DMS 273 (cell line): ENCODE measurements around the gene PLA2G4B.
A peak's percentile ranks its signal among the peaks of the same experiment; 100 is the strongest.

Experiments used
- DNase-seq: peaks from one replicate; lab custom pipeline; 2025; ENCODE audit not compliant: unreplicated experiment; lab: John Stamatoyannopoulos, UW

Gene PLA2G4B

DNA sequence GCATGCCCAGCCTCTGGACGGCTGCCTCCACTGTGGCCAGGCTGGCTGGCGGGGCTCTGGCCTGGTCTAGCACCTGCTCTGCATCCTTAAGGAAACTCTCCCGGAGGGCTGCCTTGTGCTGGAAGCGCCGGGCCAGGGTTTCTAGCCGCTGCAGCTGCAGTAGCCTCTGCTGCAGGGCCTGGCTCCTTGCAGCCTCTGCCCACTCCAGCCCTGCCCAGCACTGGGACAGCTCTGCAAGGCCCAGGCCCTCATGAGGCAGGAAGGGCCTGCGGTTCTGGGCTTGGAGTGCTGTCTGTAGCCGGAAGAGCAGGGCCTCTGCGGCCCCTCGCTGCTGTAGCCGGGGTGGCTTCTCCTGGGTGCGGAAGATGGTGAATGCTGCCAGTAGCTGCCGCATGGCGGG lies 47.2 kb downstream of the PLA2G4B start:
- no peak for DNase-seq

DNA sequence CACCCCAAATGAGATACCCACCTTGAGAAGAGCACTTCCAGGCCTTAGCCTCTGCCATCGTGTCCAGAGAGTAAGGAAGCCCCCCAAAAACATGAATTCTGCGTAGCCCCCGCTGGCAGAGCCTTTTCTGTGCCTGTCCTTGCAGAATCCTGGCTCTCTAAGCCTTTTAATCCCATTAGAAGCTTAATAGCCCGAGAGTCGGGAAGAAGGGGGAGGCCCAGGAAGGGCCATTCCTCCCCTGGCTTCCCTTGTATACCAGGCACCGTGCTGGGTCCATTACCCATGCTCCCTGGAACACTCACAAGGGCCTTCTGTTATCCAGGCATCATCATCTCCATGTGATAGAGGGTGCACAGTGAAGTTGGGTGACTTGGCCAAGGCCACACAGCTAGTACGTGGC lies 48.1 kb downstream of the PLA2G4B start:
- DNase-seq: no peak

DNA sequence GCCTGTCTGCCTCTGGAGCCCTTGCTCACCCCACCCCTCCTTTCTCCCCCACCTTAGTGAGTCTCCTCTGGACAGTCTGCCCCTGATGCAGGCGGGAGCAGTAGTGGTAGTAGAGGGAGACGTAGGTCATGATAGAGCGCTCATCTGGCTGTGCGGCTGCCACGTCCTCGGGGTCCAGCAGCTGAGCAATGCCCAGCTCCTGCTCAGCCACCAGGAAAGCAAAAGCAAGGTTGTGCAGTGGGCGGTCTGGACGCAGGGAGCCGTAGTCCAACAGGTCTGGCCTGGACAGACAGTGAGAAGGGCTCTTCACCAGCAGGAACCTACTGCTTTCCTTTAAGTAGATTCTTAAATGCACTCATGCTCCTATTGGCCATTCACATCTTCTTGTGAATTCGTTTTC lies 48.5 kb downstream of the PLA2G4B start:
- DNase-seq: no peak

- DNase-seq: no peak
Observed at GRCh38 chr15:41887893-41888292, 49.2 kb downstream of the PLA2G4B start.

GRCh38 chr15:41888662-41889253 lies 50.1 kb downstream of the PLA2G4B start:
- DNase-seq: no peak

DNA sequence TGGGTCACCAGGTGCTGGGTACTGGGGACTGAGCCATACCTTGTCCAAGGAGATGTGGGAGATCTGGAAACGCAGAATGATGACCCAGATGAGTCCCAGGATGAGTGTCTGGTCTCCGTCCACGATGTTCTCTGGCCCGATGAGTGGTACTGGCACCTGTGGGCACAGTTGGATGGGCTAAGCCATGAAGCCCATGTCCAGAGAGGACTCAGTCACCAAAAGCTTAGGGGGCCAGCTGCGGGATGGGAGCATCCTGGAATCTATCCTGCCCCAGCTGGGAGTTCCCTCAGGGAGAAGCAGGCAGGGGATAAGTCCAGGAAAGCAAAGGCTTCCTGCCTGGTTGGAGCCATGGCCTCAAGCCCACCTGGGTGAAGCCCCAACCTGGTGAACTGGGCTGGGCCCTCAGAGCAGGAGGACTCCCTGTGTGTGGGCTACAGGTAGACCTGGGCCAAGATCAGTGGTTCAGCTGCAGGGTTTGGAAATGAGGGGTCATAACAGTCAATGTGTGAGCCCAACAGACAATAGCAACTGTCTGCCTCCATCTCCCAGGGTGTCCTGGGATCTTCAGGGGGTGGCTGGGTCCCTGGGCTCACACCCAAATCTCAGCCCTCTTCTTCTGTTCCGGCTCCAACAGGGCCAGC lies 51.5 kb downstream of the PLA2G4B start:
- no peak for DNase-seq

GRCh38 chr15:41891226-41891625 lies 52.6 kb downstream of the PLA2G4B start:
- DNase-seq: no peak

DNA sequence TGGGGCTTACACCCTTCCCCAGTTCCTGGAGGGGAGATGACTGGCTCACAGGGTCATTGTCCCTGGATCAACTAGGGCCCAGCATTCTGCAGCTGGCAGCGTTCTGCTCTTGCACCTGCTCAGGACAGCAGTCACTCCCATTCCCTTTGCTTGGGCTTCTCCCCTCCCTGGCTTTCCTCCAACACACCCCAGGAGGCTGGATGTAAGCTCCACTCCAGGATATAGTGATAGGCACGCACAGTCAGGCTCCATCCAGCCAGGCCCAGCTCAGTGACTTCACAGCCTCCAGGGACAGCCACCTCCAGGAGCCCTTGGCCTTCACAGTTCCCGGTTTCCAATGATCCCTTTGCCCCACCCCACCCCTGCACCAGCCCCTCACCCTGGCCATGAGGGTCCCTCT lies 53.3 kb downstream of the PLA2G4B start:
- peak; percentile 46 for DNase-seq

DNA sequence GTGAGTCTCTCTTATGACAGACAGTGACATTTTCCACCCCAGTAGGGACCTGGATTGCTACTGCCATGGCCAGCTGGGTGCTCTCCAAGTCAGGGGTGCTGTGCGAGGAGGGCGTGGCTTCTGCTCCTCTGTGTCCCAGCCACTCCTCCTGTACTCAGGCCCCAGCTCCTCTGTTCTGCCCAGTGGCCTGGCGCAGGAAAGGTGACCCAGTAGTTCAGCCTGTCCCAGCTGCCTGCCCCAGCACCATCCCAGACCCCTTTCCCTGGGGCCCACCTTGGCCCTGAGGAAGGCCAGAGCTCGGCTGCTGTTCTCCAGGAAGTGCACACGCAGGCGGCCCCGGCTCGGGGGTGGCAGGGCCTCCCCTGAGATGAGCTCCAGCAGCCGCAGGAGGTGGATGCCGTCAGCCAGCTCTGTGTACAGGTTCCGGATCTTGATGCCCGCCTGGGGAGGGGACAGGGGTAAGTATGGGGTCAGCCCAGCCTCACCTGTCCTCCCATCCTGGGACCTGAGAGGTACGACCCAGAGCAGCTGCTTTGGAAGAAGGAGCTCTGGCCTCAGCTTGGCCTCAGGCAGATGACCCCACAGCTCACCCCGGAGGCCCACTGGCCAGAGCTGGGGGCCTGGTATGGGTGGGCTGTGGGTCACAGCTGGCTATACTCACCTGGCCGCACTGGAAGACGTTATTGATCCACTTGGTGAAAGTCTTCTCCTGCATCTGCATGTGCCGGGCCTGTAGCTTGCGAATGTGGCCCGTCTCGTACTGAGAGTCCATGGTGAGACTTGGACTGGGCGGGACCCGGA lies 54.2 kb downstream of the PLA2G4B start:
- no peak for DNase-seq

DNA sequence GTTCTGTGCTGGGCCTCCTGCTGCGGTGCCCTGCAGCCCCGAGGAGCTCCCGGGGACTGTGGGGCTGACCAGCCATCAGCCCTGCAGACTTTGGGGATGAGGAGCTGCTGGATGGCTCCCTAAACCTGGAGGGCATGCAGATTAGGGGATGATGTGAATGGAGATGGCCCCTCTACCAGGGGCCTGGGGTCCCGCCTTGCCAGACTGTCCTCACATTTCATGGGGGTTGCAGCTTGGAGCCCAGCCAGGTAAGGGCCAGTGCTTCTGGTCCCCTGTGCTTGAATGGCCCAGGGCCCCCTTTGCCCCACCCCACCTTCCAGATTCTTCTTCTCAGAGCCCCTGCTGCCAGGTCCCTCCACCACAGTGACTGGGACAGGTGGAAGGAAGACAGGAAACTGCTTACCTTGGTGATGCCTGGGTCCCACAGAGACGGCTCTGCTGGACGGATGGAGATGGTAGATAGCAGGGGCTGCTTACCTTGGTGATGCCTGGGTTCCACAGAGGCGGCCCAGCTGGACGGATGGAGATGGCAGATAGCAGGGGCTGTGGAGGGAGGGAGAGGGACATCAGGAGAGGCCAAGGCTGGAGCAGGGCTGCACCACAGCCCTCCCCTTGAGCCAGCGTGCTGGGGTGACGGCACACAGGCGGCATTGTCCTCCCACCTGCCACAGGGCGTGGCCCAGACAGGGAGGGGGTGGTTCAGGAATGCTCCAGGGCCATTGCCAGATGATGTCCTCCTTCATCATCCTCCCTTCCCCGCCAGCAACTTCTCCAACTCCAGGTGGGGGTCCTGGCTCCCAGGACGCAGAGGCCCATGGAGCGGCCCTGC lies 55.0 kb downstream of the PLA2G4B start, which contains the start of gene SPTBN5:
SPTBN5 (minus strand) TSS at position 632 of the 829 bp plus-strand sequence; CDS start at position 76, 556 bp downstream.
- no peak for DNase-seq

DNA sequence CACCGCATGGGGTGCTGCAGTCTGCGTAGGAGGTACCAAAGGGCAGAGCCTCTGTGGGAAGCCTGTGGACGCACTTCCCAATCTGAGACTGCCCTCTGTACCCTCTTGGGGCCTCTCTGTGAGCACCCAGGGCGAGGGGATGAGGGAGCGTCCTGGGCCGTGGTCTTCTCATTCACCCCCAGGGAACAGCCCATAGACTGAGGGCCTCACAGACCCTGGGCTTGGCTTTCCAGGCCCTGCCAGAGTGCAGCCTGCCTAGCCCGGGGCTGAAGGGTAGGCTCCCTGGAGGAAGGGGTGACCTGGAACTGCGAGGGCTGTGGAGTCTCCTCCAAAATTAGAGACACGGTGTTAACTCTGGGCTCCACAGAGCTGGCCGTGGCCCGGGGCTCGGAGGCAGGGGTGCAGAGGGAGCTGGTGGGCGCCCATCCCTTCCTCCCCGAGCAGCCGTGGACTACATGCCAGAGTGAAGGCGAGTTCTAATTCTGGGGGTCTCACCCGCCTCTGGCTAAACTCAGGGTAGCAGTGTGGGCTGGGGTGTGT lies 55.7 kb downstream of the PLA2G4B start:
- no peak for DNase-seq

GRCh38 chr15:41894791-41895463 lies 56.3 kb downstream of the PLA2G4B start:
- peak; percentile 72 for DNase-seq

GRCh38 chr15:41895491-41895890 lies 56.8 kb downstream of the PLA2G4B start:
- DNase-seq: no peak

DNA sequence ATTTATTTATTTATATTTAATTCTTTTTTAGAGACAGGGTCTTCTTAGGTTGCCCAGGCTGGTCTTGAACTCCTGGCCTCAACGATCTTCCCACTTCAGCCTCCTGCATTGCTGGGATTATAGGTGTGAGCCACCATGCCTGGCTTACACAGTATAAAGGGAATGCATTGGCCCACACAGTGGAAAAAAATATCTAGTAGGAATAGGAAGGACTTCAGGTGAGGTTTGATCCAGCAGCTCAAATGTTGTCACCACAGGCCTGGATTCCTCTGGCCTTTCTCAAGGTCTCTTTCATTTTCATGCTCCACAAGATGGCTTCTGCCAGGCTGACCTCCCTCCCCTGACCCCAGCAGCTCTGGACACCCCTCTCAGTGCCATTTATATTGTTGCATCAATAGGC lies 57.3 kb downstream of the PLA2G4B start:
- DNase-seq: no peak

DNA sequence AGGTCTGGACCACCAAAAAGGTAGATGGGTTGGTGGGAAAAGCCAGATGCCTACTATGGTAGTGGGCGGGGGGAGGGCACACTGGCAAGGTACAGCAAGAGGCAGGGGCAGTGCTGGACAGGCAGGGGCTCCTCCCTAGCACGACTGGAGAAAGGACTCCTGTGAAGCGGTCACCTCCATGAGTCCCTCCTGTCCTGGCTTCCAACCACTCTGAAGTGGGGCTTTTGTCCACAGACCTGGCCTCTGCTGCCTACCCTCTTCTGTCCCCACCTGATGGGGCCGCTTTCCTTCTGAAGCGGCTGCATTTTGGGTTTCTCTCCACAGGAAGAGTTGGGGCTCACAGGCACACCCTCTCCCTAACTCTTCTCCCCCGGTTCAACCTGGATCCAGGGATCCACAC lies 57.9 kb downstream of the PLA2G4B start:
- peak; percentile 12 for DNase-seq

DNA sequence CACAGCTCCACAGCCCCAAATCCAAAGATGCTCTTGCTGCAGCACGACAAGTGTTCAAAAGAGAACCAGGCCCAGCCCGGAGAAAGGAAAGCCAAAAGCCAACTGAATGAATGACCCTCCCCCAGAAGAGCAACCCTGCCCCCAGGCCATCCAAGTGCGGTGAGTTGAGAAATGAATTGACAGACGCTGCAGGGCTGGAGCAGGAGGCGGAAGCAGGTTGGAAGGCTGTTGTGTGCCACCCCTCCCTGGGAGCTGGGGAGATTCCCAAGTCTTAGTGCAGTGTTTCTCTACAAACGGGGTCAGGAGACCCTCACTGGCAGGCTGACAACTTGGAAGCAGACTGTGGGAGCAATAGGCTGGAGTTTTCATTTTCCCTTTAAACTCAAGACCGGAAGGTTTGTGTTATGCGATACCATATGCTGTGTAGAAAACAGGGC lies 58.7 kb downstream of the PLA2G4B start:
- DNase-seq: peak; percentile 89
